IPS DF 6.9 (cell line): Measurements from ENCODE around the gene PFN1.
A peak's percentile ranks its signal among the peaks of the same experiment; 100 is the strongest.

Experiments used
- DNase-seq: peaks from one replicate; pipeline ENCODE4 v3.0.0-alpha.2; 2013; ENCODE audit warnings: low read depth, low spot score
- H3K27ac ChIP-seq: one replicate; pipeline ENCODE4 v1.5.1; 2013; ENCODE audit warnings: low read length, control low read depth
- H3K27me3 ChIP-seq: 2 replicates; pipeline ENCODE4 v1.6.1; 2013; ENCODE audit warnings: mild to moderate bottlenecking, low read length; ENCODE audit not compliant: control insufficient read depth, insufficient read depth
- H3K36me3 ChIP-seq: 2 replicates; pipeline ENCODE4 v1.6.1; 2013; ENCODE audit warnings: low read length; ENCODE audit not compliant: control insufficient read depth, insufficient read depth
- H3K4me1 ChIP-seq: 2 replicates; pipeline ENCODE4 v1.6.1; 2013; ENCODE audit warnings: low read length; ENCODE audit not compliant: control insufficient read depth, insufficient read depth
- H3K4me3 ChIP-seq: 2 replicates; pipeline ENCODE4 v1.5.1; 2013; ENCODE audit warnings: mild to moderate bottlenecking, low read length
- H3K9me3 ChIP-seq: 2 replicates; pipeline ENCODE4 v1.6.1; 2013; ENCODE audit warnings: low read length, inconsistent platforms; ENCODE audit not compliant: control insufficient read depth, insufficient read depth
- WGBS: extraction: QIAGEN DNeasy Blood & Tissue Kit; methylation state at CpG from one replicate; pipeline ENCODE4 v1.1.7; 2013; ENCODE audit warnings: mixed read lengths, missing lambda C conversion rate; ENCODE audit not compliant: insufficient read length, insufficient coverage; 5-methylcytosine and 5-hydroxymethylcytosine counted together

The PFN1 gene

DNA sequence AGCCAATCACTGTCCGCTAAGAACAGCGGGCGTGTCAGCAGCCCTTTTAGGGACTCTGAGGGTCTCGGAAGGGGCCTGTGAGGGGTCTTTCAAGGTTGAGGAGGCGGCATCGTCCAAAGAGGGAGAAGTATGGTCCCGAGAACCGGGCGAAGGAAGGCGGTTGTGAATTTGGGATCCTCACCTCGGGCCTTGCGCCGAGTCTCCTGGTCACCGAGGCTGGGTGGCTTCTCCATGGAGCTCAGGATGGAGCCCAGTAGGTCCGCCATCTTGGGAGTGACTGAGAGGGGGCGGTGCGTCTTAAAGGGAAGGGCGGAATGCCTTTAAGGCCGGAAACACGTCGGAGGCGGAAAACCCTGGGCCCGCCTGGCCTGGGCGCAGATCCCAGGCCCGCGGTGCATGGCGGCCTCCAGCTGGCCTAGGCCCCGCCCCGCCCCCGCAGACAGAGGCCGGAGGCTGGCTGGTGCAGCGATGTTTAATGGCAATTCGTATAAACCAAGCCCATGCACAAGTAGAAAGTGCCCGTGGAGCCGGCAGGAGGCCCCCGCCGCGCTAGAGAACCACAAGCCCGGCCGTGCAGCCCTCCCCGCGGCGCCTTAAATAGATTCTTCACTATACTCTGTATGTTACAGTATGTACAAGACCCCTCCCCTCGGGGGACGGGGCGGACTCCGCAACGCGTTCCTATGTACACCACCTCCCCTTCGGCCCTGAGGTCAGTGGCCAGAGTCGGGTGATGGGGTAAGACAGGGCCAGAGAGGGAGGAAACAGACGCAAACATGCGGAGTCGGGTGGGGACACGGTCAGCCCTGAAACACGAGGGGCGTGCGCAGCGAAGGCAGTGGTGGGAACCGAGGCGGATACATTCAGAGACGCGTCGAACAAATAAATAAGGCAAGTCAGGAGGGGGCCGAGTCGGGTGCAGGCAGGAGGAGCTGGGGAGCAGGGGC is 19.5 kb upstream of the PFN1 start, which contains the start of gene SPAG7:
SPAG7 (minus strand) TSS at position 279 of the 947 bp plus-strand sequence; CDS start at position 266, 13 bp downstream.
- H3K4me3 ChIP-seq, result peak within 1 kb of the TSS; percentile 59
- H3K9me3 ChIP-seq, result no peaks in the 10 kb centered on the region
- peak within 1 kb of the TSS; percentile 13 for H3K27ac ChIP-seq
- 0 out of 2 replicates have a peak, but pooled peaks cover 2% of the 10 kb centered on the region for H3K4me1 ChIP-seq
- H3K36me3 ChIP-seq, result 0 out of 2 replicates have a peak, but pooled peaks cover 5% of the 10 kb centered on the region
- WGBS, result no CpG with 5 or more reads among the region's 66 CpGs
- no peaks in the 10 kb centered on the region for H3K27me3 ChIP-seq
- DNase-seq, result no peak

DNA sequence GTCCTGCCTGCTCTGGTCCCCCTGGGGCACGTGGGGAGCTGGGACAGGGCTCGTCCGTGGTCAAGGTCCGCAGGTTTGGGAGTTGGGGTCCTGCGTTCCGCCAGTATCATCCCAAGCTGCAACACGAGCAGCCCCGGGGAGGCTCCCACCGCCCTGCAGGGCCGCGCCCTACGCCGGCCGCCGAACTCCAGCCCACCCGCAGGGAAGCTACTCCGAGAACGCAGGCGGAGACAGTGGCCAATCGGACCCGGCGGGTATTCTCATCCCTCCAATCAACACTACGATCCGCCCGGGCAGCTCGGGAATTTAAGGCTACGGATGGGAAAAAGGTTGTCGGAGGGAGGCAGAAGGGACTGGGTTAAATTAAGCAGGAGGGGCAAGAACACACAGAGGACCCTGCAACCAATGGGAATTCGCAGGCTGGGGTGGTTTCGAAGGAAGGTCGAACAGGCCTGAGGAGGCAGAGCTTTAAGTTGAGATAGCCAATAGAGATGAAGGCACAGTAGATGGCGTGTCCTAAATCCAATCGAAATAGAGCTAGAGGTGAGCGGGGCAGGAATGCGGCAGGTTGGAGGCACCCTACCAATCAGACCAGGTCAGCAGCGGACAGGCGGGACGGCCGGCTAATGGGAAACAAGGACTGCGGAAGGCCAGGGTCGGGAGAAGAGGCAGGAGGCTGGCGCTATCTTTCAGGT is 18.7 kb upstream of the PFN1 start:
- H3K27me3 ChIP-seq, result no peaks in the 10 kb centered on the region
- H3K4me3 ChIP-seq, result peak overlapping the region; percentile 59; the same call in 1 of the 2 replicates
- H3K36me3 ChIP-seq, result 0 out of 2 replicates have a peak, but pooled peaks cover 5% of the 10 kb centered on the region
- peak overlapping the region; percentile 13 for H3K27ac ChIP-seq
- H3K9me3 ChIP-seq, result no peaks in the 10 kb centered on the region
- 0 out of 2 replicates have a peak, but pooled peaks cover 2% of the 10 kb centered on the region for H3K4me1 ChIP-seq
- DNase-seq, result peak; percentile 97
- no CpG with 5 or more reads among the region's 42 CpGs for WGBS

DNA sequence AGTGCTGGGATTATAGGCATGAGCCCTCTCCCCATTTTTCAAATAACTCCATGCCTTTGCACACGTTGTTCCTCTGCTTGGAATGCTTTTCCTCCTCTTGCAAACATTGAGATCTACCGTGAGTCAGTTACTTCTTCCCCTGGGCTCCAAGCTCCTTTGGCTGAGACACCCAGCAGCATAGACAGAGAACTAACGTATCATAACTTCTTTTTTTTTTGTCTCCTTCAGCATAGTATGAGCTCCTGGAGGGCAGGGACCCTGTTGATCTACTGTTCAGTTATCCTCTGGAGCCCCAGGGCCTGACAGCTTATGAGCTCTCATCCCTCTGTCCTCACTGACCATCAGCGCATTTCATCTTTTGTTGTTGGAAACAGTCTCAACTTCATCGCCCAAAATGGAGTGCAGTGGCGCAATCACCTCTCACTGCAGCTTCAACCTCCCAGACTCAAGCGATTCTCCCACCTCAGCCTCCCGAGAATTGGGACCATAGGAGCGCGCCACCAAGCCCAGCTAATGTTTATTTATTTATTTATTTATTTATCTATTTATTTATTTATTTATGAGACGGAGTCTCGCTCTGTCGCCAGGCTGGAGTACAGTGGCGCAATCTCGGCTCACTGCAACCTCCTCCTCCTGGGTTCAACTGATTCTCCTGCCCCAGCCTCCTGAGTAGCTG is 17.1 kb upstream of the PFN1 start:
- no CpG with 5 or more reads among the region's 15 CpGs for WGBS
- DNase-seq, result no peak
- Histone ChIP-seq H3K9me3 (no peaks in the 10 kb centered on the region), H3K36me3 (0 out of 2 replicates have a peak, but pooled peaks cover 5% of the 10 kb centered on the region), H3K27me3 (no peaks in the 10 kb centered on the region), H3K4me3 (no peak overlapping the region), H3K27ac (no peak overlapping the region), H3K4me1 (peaks cover 3% of the 10 kb centered on the region; the same call in 1 of the 2 replicates)

DNA sequence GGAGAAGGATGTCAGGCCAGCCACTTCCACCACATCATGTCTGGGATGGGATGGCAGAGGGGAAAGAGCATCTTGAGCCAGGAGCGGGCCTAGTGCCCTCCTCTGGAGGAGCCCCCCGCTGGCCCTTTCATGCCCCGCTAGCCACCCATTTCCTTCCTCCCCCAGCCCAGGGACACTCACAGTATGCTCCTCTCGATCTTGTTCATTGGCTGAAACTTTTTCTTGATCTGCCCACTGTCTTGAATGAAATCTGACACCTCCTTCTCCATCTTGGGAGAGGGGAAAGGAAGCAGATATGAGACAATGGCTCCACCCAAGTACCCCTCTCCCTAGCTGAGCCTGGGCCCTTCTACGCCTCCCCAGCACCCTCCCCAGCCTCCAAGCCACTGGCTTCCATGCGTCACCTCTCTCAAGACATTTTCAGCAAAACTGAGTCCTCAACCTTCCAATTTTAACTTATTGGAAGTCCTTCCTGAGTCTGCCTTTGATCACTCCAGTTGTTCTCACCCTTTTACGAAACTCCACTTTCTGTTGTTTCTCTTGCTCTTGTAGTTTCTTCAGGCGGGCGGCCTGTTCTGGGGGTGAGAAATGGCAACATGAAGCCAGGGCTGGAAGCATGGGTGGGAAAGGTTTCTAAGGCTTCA is 12.1 kb upstream of the PFN1 start:
- no peaks in the 10 kb centered on the region for H3K27me3 ChIP-seq
- DNase-seq, result no peak
- peaks cover 5% of the 10 kb centered on the region for H3K4me1 ChIP-seq
- H3K36me3 ChIP-seq, result 0 out of 2 replicates have a peak, but pooled peaks cover 3% of the 10 kb centered on the region
- H3K4me3 ChIP-seq, result no peak overlapping the region
- WGBS, result no CpG with 5 or more reads among the region's 9 CpGs
- H3K9me3 ChIP-seq, result no peaks in the 10 kb centered on the region
- no peak overlapping the region for H3K27ac ChIP-seq

DNA sequence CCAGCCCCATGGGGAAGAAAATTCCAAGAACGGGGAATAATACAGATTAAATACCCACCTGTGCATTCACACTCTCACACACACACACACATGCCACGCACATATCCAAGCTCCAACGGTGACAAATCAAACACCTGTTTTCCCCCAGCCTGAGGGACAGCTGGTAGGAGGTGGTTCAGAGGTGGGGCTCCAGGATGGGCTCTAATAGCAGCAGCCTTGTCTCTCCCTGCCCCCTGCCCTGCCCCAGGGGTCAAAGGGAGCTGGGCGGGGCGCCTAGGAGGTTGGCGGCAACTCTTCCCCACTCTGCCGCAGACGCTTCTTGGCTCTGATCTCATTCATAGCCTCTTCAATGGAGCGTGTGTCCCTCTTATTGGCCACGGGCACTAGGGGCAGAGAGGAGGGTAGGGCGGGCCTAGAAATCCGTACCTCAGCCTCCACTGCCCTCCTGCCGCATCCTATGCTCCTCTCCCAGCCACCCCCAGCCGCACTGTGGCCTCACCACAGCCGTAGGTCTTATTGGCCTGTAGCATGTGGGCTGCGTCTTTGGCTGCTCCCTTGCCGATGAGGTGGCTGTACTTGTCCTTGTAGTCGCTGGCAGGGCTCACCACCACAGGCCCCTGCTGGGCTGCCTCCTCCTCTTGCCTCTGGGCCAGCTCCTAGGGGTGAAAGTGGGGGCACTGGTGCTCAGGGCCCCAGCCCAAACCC is 11.1 kb upstream of the PFN1 start:
- Histone ChIP-seq H3K4me1 (peaks cover 5% of the 10 kb centered on the region), H3K9me3 (no peaks in the 10 kb centered on the region), H3K4me3 (no peak overlapping the region), H3K36me3 (0 out of 2 replicates have a peak, but pooled peaks cover 3% of the 10 kb centered on the region), H3K27ac (no peak overlapping the region), H3K27me3 (no peaks in the 10 kb centered on the region)
- no CpG with 5 or more reads among the region's 18 CpGs for WGBS
- DNase-seq, result no peak

DNA sequence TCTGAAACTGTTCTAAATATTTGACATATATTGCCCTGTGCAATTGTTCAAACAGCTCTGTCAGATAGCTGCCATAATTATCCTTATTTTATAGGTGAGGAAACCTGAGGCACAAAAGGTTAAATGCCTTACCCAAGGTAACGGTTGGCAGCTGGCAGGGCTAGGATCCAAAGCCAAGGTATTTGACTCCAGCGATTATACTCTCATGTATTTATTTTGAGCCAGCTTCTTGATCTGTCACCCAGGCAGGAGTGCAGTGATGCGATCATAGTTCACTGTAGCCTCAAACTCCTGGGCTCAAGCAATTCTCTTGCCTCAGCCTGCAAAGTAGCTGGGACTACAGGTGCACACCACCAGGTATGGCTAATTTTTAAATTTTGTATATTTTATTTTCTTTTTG is 9.8 kb upstream of the PFN1 start:
- H3K27me3 ChIP-seq, result no peaks in the 10 kb centered on the region
- 0 out of 2 replicates have a peak, but pooled peaks cover 3% of the 10 kb centered on the region for H3K36me3 ChIP-seq
- H3K9me3 ChIP-seq, result no peaks in the 10 kb centered on the region
- H3K4me1 ChIP-seq, result peaks cover 5% of the 10 kb centered on the region
- DNase-seq, result no peak
- H3K4me3 ChIP-seq, result no peak overlapping the region
- no CpG with 5 or more reads among the region's 3 CpGs for WGBS
- no peak overlapping the region for H3K27ac ChIP-seq

DNA sequence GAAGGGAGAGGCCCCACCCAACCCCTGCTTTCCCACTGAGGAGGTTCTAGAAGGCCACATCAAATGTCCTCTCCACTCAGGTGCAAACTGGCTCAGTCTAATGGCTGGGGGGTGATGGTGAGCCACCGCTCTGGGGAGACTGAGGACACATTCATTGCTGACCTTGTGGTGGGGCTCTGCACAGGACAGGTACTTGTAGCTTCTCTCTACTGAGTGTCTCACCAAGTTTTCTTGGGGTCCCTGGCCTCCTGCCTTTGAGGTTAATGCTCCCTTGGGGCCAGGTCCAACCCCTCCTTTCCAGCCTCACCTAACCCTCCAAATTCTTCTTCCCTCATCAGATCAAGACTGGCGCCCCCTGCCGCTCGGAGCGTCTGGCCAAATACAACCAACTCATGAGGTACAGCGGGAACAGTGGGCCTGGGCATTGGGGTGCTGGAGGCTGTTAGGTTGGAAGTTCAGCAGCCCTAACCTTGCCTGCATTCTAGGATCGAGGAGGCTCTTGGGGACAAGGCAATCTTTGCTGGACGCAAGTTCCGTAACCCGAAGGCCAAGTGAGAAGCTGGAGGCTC is 8.2 kb upstream of the PFN1 start:
- Histone ChIP-seq H3K4me3 (no peak overlapping the region), H3K36me3 (0 out of 2 replicates have a peak, but pooled peaks cover 3% of the 10 kb centered on the region), H3K9me3 (no peaks in the 10 kb centered on the region), H3K4me1 (peaks cover 5% of the 10 kb centered on the region), H3K27me3 (no peaks in the 10 kb centered on the region), H3K27ac (no peak overlapping the region)
- no CpG with 5 or more reads among the region's 10 CpGs for WGBS
- no peak for DNase-seq

DNA sequence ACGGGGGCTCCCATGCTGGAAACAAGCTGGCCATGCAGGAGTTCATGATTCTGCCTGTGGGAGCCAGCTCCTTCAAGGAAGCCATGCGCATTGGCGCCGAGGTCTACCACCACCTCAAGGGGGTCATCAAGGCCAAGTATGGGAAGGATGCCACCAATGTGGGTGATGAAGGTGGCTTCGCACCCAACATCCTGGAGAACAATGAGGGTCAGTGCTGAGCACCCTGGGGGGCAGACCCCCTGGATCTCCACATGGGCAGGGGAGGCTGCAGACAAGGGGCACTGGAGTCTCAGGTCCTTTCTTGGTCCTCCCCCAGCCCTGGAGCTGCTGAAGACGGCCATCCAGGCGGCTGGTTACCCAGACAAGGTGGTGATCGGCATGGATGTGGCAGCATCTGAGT is 6.8 kb upstream of the PFN1 start:
- Histone ChIP-seq H3K27ac (no peak overlapping the region), H3K4me1 (peaks cover 6% of the 10 kb centered on the region; the same call in 1 of the 2 replicates), H3K27me3 (no peaks in the 10 kb centered on the region), H3K9me3 (no peaks in the 10 kb centered on the region), H3K36me3 (0 out of 2 replicates have a peak, but pooled peaks cover 3% of the 10 kb centered on the region), H3K4me3 (no peak overlapping the region)
- no CpG with 5 or more reads among the region's 8 CpGs for WGBS
- DNase-seq, result no peak

DNA sequence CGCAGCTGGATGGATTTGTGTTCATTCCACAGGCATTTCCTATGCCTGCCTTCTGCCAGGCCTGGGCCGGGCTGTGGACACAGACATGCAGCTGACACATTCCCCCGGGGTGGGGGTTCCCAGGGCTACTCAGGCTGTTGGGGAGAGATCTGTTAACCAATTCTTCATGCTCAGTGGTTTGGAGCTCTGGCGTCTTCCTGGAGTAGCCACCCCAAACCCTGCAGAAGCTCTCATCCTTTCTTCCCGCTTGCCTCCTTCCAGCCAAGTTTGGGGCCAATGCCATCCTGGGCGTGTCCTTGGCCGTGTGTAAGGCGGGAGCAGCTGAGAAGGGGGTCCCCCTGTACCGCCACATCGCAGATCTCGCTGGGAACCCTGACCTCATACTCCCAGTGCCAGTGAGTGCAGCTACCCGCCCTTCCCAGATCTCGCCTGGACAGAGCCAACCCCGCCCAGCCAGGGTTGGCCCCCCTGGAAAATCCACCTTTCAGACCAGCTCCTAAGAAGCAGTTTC is 5.2 kb upstream of the PFN1 start:
- Histone ChIP-seq H3K4me1 (0 out of 2 replicates have a peak, but pooled peaks cover 3% of the 10 kb centered on the region), H3K27ac (no peak overlapping the region), H3K9me3 (no peaks in the 10 kb centered on the region), H3K4me3 (no peak overlapping the region), H3K27me3 (no peaks in the 10 kb centered on the region), H3K36me3 (no peaks in the 10 kb centered on the region)
- DNase-seq, result no peak
- WGBS, result no CpG with 5 or more reads among the region's 14 CpGs
